ENCODE measurements around the gene HIPK3.

DNA sequence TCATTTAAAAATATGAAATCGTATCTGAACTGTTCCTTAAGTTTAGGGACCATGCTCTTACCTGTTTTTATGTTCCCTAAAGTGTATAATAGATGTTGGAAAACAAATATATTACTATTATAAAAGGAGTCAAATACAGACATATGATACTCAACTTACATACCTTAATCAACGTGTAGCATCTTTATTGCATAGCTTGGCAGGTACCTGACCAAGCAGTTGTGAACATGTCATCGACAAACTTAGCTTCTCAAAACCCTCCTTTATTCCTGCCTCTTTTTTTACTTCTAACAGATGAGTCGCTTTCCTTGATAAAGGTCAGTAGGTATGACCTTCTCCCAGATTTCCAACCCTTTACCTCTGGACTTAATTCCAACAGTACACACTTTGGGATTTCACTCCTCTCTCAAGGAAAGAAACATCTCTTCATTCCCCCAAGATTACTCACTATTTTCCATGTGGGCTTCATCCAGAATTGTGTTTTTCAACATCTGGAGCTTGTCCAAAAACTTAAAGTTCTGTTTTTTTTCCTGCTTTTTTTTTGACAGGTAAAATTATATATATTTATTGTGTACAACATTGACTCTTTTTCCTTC is 11.9 kb downstream of the HIPK3 start:
- TF ChIP-seq, protein P1, sequence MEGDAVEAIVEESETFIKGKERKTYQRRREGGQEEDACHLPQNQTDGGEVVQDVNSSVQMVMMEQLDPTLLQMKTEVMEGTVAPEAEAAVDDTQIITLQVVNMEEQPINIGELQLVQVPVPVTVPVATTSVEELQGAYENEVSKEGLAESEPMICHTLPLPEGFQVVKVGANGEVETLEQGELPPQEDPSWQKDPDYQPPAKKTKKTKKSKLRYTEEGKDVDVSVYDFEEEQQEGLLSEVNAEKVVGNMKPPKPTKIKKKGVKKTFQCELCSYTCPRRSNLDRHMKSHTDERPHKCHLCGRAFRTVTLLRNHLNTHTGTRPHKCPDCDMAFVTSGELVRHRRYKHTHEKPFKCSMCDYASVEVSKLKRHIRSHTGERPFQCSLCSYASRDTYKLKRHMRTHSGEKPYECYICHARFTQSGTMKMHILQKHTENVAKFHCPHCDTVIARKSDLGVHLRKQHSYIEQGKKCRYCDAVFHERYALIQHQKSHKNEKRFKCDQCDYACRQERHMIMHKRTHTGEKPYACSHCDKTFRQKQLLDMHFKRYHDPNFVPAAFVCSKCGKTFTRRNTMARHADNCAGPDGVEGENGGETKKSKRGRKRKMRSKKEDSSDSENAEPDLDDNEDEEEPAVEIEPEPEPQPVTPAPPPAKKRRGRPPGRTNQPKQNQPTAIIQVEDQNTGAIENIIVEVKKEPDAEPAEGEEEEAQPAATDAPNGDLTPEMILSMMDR (IDR thresholded peaks at IDR 0.05; ENCODE audit: low read depth, low read length), result no peak
- TF ChIP-seq, protein P2, sequence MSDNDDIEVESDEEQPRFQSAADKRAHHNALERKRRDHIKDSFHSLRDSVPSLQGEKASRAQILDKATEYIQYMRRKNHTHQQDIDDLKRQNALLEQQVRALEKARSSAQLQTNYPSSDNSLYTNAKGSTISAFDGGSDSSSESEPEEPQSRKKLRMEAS (IDR thresholded peaks at IDR 0.05; ENCODE audit: low read depth, low read length), result no peak
- TF ChIP-seq POLR2A (IDR thresholded peaks at IDR 0.05; ENCODE audit: extremely low read depth, insufficient read length) (no peak), MYC (IDR thresholded peaks at IDR 0.05; ENCODE audit: low read depth, low read length) (no peak)

Data from NB4 (cell line).